ENCODE data around the gene SHLD1.

GRCh38 chr20:5855939-5856338, 105.7 kb downstream of the SHLD1 start:
- TF ChIP-seq, protein P1, sequence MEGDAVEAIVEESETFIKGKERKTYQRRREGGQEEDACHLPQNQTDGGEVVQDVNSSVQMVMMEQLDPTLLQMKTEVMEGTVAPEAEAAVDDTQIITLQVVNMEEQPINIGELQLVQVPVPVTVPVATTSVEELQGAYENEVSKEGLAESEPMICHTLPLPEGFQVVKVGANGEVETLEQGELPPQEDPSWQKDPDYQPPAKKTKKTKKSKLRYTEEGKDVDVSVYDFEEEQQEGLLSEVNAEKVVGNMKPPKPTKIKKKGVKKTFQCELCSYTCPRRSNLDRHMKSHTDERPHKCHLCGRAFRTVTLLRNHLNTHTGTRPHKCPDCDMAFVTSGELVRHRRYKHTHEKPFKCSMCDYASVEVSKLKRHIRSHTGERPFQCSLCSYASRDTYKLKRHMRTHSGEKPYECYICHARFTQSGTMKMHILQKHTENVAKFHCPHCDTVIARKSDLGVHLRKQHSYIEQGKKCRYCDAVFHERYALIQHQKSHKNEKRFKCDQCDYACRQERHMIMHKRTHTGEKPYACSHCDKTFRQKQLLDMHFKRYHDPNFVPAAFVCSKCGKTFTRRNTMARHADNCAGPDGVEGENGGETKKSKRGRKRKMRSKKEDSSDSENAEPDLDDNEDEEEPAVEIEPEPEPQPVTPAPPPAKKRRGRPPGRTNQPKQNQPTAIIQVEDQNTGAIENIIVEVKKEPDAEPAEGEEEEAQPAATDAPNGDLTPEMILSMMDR (IDR thresholded peaks at IDR 0.05) = no peak
- no peak for TF ChIP-seq POLR2AphosphoS5 (IDR thresholded peaks at IDR 0.05)
